Measurements from ENCODE around the gene RBM20.

Gene RBM20

GRCh38 chr10:110863361-110863760, 219.2 kb downstream of the RBM20 start:
- ATAC-seq = no peak

GRCh38 chr10:110863956-110864355, 219.8 kb downstream of the RBM20 start:
- TF ChIP-seq CSRNP3 (CRISPR knock-in tag; IDR thresholded peaks at IDR 0.05) (no peak), SNAI2 (CRISPR knock-in tag; IDR thresholded peaks at IDR 0.05) (no peak), GLIS3 (CRISPR knock-in tag; IDR thresholded peaks at IDR 0.05) (no peak), OSR1 (CRISPR knock-in tag; IDR thresholded peaks at IDR 0.05) (no peak), PATZ1 (CRISPR knock-in tag; IDR thresholded peaks at IDR 0.05; ENCODE audit: borderline replicate concordance) (no peak)
- no peak for ATAC-seq

More at GRCh38 chr10:110863361-110863760, 219.2 kb downstream of the RBM20 start:
- no peak for TF ChIP-seq TSHZ2 (CRISPR knock-in tag; IDR thresholded peaks at IDR 0.05)
- no peak for TF ChIP-seq ZNF565 (CRISPR knock-in tag; conservative IDR thresholded peaks at IDR 0.05; ENCODE audit: low read depth)
- no peak for TF ChIP-seq ZFP3 (CRISPR knock-in tag; IDR thresholded peaks at IDR 0.05)
- no peak for TF ChIP-seq GLIS3 (CRISPR knock-in tag; IDR thresholded peaks at IDR 0.05)
- no peak for TF ChIP-seq SNAI2 (CRISPR knock-in tag; IDR thresholded peaks at IDR 0.05)
- TF ChIP-seq TOX (CRISPR knock-in tag; IDR thresholded peaks at IDR 0.05; ENCODE audit: borderline replicate concordance) = no peak
- no peak for TF ChIP-seq PPARA (CRISPR knock-in tag; IDR thresholded peaks at IDR 0.05; ENCODE audit: borderline replicate concordance)
- TF ChIP-seq RARB (CRISPR knock-in tag; IDR thresholded peaks at IDR 0.05) = no peak

- TF ChIP-seq ZFP30 (CRISPR knock-in tag; IDR thresholded peaks at IDR 0.05) = no peak
- no peak for TF ChIP-seq ZFP3 (CRISPR knock-in tag; IDR thresholded peaks at IDR 0.05)
- TF ChIP-seq CREB5 (CRISPR knock-in tag; IDR thresholded peaks at IDR 0.05; ENCODE audit: low read depth) = no peak
- no peak for TF ChIP-seq ISL1 (CRISPR knock-in tag; IDR thresholded peaks at IDR 0.05)
- TF ChIP-seq SNAI2 (CRISPR knock-in tag; IDR thresholded peaks at IDR 0.05) = no peak
- TF ChIP-seq POU6F1 (CRISPR knock-in tag; IDR thresholded peaks at IDR 0.05; ENCODE audit: borderline replicate concordance, low read depth) = no peak
- no peak for TF ChIP-seq ESRRG (CRISPR knock-in tag; IDR thresholded peaks at IDR 0.05)
- no peak for TF ChIP-seq BACH2 (CRISPR knock-in tag; IDR thresholded peaks at IDR 0.05; ENCODE audit: borderline replicate concordance)
- no peak for TF ChIP-seq OSR1 (CRISPR knock-in tag; IDR thresholded peaks at IDR 0.05)
- no peak for TF ChIP-seq TOX (CRISPR knock-in tag; IDR thresholded peaks at IDR 0.05; ENCODE audit: borderline replicate concordance)
- TF ChIP-seq CSRNP3 (CRISPR knock-in tag; IDR thresholded peaks at IDR 0.05) = no peak
- TF ChIP-seq ZNF70 (CRISPR knock-in tag; IDR thresholded peaks at IDR 0.05) = no peak
- ATAC-seq = no peak
Observed at GRCh38 chr10:110864662-110865140, 220.6 kb downstream of the RBM20 start.

All from SK-N-SH treated with all-trans-retinoic acid at 6 μM for 48 hours (cell line).